ENCODE results near the gene ARL17B.
"Not testable (repeated sequence)": the region's sequence is repeated elsewhere in the genome, so short reads cannot be mapped to it uniquely, and the experiment has no call there.

The ARL17B gene

DNA sequence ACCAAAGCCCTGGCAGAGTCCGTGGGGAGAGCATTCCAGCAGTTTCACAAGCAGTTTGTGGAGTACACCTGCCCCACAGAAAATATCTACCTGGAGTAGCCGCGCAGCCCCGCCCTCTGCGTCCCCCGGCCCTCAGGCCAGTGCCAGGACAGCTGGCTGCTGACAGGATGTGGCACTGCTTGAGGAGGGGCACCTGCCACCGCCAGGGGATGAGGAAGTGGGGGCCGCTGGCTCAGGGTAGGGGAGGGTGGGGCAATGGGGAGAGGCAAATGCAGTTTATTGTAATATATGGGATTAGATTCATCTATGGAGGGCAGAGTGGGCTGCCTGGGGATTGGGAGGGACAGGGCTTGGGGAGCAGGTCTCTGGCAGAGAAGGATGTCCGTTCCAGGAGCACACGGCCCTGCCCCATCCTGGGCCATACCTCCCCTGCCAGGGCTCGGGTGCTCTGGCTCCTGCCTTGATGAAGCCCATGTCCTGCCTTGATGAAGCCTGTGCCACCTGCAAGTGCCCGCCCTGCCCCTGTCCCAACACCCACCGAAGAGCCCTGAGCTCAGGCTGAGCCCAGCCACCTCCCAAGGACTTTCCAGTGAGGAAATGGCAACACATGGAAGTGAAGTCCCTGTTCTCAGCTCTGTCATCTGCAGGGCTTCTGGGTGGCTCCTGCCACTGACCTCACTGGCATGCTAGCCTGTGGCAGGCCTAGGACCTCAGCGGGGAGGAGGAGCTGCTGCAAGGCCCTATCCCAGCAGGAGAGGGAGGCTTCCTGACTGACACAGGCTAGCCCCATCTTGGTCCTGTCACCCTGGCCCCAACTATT lies 116.4 kb downstream of the ARL17B start:
- not testable (repeated sequence) for DNase-seq

DNA sequence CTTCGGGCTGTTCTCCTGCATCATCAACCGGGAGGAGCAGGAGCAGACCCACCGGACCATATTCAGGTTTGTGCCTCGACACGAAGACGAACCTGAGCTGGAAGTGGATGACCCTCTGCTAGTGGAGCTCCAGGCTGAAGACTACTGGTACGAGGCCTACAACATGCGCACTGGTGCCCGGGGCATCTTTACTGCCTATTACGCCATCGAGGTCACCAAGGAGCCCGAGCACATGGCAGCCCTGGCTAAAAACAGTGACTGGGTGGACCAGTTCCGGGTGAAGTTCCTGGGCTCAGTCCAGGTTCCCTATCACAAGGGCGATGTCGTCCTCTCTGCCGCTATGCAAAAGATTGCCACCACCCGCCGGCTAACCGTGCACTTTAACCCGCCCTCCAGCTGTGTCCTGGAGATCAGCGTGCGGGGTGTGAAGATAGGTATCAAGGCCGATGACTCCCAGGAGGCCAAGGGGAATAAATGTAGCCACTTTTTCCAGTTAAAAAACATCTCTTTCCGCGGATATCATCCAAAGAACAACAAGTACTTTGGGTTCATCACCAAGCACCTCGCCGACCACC lies 117.1 kb downstream of the ARL17B start:
- not testable (repeated sequence) for DNase-seq

DNA sequence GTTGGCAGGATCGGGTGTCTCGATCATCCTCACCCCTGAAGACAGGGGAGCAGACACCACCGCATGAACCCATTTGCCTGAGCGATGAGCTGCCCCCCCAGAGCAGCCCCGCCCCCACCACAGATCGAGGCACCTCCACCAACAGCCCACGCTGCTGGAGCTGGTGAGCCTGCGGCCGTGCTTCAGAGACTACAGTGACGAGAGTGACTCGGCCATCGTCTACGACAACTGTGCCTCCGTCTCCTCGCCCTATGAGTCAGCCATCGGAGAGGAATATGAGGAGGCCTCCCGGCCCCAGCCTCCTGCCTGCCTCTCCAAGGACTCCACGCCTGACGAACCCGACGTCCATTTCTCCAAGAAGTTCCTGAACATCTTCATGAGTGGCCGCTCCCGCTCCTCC lies 117.6 kb downstream of the ARL17B start:
- DNase-seq: not testable (repeated sequence)

DNA sequence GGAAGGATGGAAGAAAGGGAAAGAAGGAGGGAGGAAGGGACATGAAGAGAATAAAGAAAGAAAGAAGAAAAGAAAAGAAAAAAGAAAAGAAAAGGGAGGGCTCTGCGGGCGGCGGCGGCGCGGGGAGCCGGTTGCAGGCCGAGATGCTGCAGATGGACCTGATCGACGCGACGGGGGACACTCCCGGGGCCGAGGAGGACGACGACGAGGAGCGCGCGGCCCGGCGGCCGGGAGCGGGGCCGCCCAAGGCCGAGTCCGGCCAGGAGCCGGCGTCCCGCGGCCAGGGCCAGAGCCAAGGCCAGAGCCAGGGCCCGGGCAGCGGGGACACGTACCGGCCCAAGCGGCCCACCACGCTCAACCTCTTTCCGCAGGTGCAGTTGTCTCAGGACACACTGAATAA lies 118.1 kb downstream of the ARL17B start:
- DNase-seq: not testable (repeated sequence)

DNA sequence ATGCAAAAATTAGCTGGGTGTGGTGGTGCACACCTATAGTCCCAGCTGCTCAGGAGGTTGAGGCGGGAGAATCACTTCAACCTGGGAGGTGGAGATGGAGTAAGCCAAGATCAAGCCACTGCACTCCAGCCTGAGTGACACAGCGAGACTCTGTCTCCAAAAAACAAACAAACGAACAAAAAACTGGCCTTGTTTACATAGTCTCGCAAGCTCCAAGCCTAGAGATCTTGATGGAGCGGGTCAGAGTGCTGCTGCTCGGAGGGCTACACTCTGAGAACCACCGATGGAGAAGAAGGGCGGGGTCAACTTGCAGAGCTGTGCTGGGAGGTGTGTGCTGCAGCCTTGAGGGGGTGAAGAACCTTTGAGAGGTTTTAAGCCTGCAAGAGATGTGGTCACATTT lies 130.2 kb downstream of the ARL17B start:
- DNase-seq: not testable (repeated sequence)

DNA sequence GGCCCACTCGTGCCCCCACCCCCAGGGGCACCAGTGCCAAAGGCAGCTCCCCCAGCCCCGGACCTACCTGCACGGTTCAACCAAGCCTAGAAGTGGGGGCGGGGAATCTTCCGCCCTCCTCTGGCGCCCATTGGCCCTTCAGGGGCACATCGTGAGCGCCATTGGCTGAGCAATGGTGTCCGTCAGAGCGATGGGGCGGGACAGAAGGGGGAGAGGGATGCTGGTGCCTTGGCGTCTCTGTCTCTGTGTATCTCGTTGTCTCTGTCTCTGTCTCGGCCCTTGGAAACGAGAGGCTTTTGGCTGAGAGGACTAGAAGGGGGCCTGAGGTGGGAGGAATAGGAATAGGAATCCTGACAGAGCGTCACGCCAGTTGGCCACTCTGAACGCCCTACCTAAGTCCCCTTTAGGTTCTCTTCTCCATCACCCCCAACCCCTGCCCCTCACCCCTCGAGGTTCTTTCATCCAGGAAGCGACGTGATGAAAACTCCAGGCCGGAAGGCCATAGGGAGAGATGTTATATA lies 136.2 kb downstream of the ARL17B start:
- DNase-seq: peak; percentile 75 to 94 (median 89)

DNA sequence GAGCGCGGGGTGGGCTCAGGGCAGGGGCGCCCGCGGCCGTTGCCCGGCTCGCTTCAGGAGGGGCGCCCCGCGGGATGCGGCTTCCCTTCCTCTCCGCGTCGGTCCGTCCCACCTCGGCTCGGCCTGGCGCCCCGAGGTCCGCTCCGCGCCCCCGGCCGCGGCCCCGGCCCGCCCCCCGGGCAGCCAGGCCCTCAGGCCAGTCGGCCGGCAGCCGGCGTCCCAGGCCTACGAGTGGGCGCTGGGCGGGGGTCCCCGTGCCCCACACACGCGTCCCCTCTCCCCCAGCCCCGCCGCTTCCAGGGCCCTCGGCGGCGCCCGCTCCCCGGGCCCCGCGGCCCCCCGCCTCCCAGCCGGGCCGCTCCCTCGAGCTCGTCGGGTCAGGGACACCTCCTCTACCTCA lies 136.7 kb downstream of the ARL17B start:
- not testable (repeated sequence) for DNase-seq
